Gastroesophageal sphincter (tissue), 4 donors: ENCODE measurements around the gene AGFG2. TPM values are rescaled to one million over a fixed set of nuclear protein-coding genes. Genes with fewer than 3 reads are reported as not detected.

ENCODE experiments used
- ATAC-seq: fragments of 150-250 bp; one replicate; pipeline ENCODE4 v1.9.1; 2016; ENCODE audit warnings: mild to moderate bottlenecking, moderate library complexity
- H3K27ac ChIP-seq, 4 donors: fragments of 200-600 bp; sonication (generic) in 3 of 4; 1 replicate in 3 of 4; 2 replicates in 1 of 4; pipeline ENCODE4 v1.5.1; 2016 to 2019
- H3K27me3 ChIP-seq: fragments of 200-600 bp; sonication (generic); one replicate; pipeline ENCODE4 v1.5.1; 2019
- H3K36me3 ChIP-seq, 2 donors: fragments of 200-600 bp; sonication (generic); one replicate each; pipeline ENCODE4 v1.5.1; 2019; ENCODE audit warnings: control low read depth in 1 of 2
- H3K4me1 ChIP-seq, 3 donors: fragments of 200-600 bp; sonication (generic); 1 replicate in 2 of 3; 2 replicates in 1 of 3; pipeline ENCODE4 v1.5.1; 2016 to 2019; ENCODE audit warnings: control low read depth in 2 of 3
- H3K4me3 ChIP-seq, 2 donors: fragments of 200-600 bp; sonication (generic); one replicate each; pipeline ENCODE4 v1.5.1; 2019; ENCODE audit warnings: mild to moderate bottlenecking in 1 of 2, moderate library complexity in 1 of 2
- H3K9me3 ChIP-seq, 3 donors: fragments of 200-600 bp; sonication (generic); one replicate each; pipeline ENCODE4 v1.5.1; 2017 to 2019; ENCODE audit warnings: control low read depth in 2 of 3
- EP300 ChIP-seq: sonication (generic); formaldehyde crosslinking; IDR thresholded peaks from one replicate; pipeline ENCODE4 v1.6.1; 2017; ENCODE audit warnings: antibody characterized with exemption, mild to moderate bottlenecking
- POLR2A ChIP-seq, 2 donors: fragments of 450-650 bp; IDR thresholded peaks; one replicate each; pipeline ENCODE4 v1.6.1; 2017; ENCODE audit warnings: antibody characterized with exemption in 2 of 2, mild to moderate bottlenecking in 2 of 2, moderate library complexity in 1 of 2
- POLR2AphosphoS5 ChIP-seq: sonication (generic); formaldehyde crosslinking; IDR thresholded peaks from one replicate; pipeline ENCODE4 v1.6.1; 2017; ENCODE audit warnings: antibody characterized with exemption
- WGBS, 2 donors: methylation state at CpG; one replicate each; pipeline ENCODE4 v1.1.5; 2018; ENCODE audit warnings: low coverage in 1 of 2; 5-methylcytosine and 5-hydroxymethylcytosine counted together
- total RNA-seq, 4 donors: library from RNA; depleted of rRNA; stranded (reverse); fragments of >200 nt; gene quantifications; one replicate each; pipeline ENCODE4 v1.1.0, GENCODE V29; 2016
- TF ChIP-seq, protein P1 (sequence below), 4 experiments: fragments of 200-600 bp in 2 of 4; fragments of 450-650 bp in 2 of 4; sonication (generic) in 1 of 4; IDR thresholded peaks; one replicate each; pipeline ENCODE4 v1.5.1; 2017 to 2019; ENCODE audit warnings: antibody characterized with exemption in 4 of 4, mild to moderate bottlenecking in 2 of 4, moderate library complexity in 2 of 4

The AGFG2 gene
- total RNA-seq, 4 donors from 2014 or later, result 26.0 to 60.1 (median 36.6) TPM

DNA sequence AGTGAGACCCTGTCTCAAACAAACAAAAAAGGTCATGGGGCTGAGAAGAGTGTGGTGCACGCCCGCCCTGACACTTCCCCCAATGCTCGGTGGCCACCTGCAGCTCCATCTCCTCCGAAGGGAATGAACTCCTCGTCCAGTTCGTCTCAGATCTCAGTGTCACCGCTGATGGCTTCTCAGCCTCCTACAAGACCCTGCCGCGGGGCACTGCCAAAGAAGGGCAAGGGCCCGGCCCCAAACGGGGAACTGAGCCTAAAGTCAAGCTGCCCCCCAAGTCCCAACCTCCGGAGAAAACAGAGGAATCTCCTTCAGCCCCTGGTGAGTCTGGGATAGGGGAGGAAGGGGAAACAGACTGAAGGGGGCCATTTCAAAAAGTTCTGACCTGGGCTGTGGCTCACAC, 67.3 kb downstream of the AGFG2 start:
- ATAC-seq, result no peak
- Histone ChIP-seq H3K27ac (peak overlapping the region in 2 of 4 donors; percentile 87), H3K36me3 (no peaks in the 10 kb centered on the region), H3K9me3 (no peaks in the 10 kb centered on the region), H3K4me3 (no peak overlapping the region), H3K4me1 (peaks cover 0 to 46% (median 14%) of the 10 kb centered on the region in 3 donors), H3K27me3 (no peaks in the 10 kb centered on the region)
- WGBS, 2 donors, result 100% methylated on average over 3 of the region's 12 CpGs; no CpG with 5 or more reads in 1 of the 2 donors
- TF ChIP-seq, protein P1, sequence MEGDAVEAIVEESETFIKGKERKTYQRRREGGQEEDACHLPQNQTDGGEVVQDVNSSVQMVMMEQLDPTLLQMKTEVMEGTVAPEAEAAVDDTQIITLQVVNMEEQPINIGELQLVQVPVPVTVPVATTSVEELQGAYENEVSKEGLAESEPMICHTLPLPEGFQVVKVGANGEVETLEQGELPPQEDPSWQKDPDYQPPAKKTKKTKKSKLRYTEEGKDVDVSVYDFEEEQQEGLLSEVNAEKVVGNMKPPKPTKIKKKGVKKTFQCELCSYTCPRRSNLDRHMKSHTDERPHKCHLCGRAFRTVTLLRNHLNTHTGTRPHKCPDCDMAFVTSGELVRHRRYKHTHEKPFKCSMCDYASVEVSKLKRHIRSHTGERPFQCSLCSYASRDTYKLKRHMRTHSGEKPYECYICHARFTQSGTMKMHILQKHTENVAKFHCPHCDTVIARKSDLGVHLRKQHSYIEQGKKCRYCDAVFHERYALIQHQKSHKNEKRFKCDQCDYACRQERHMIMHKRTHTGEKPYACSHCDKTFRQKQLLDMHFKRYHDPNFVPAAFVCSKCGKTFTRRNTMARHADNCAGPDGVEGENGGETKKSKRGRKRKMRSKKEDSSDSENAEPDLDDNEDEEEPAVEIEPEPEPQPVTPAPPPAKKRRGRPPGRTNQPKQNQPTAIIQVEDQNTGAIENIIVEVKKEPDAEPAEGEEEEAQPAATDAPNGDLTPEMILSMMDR (IDR thresholded peaks at IDR 0.05), result no peak
- TF ChIP-seq POLR2AphosphoS5 (no peak), POLR2A (IDR thresholded peaks at IDR 0.05) (no peak), EP300 (no peak)

GRCh38 chr7:100607111-100607510, 68.1 kb downstream of the AGFG2 start:
- no peak for ATAC-seq
- WGBS, 2 donors, result 73 to 100% methylated on average over 4 to 8 of the region's 8 CpGs
- H3K4me1 ChIP-seq, result peaks cover 0 to 41% (median 14%) of the 10 kb centered on the region in 3 donors
- H3K36me3 ChIP-seq, result no peaks in the 10 kb centered on the region
- no peak overlapping the region for H3K27ac ChIP-seq
- no peak for TF ChIP-seq EP300
- TF ChIP-seq, protein P1 (IDR thresholded peaks at IDR 0.05), result no peak
- no peak for TF ChIP-seq POLR2AphosphoS5
- no peak for TF ChIP-seq POLR2A (IDR thresholded peaks at IDR 0.05)
- no peak overlapping the region for H3K4me3 ChIP-seq
- H3K9me3 ChIP-seq, result no peaks in the 10 kb centered on the region
- H3K27me3 ChIP-seq, result no peaks in the 10 kb centered on the region

- ATAC-seq, result no peak
- Histone ChIP-seq H3K9me3 (no peaks in the 10 kb centered on the region), H3K36me3 (peaks cover 0 to 10% of the 10 kb centered on the region in 2 donors), H3K4me3 (no peak overlapping the region), H3K27ac (no peak overlapping the region), H3K4me1 (peaks cover 0 to 31% (median 14%) of the 10 kb centered on the region in 3 donors), H3K27me3 (no peaks in the 10 kb centered on the region)
- WGBS, 2 donors, result 82% methylated on average over 3 of the region's 5 CpGs; no CpG with 5 or more reads in 1 of the 2 donors
- TF ChIP-seq, protein P1 (IDR thresholded peaks at IDR 0.05), result no peak
- TF ChIP-seq POLR2A (IDR thresholded peaks at IDR 0.05), result no peak
- TF ChIP-seq POLR2AphosphoS5, result no peak
- no peak for TF ChIP-seq EP300
These were observed 71.0 kb downstream of the AGFG2 start for GRCh38 chr7:100609958-100610357.

DNA sequence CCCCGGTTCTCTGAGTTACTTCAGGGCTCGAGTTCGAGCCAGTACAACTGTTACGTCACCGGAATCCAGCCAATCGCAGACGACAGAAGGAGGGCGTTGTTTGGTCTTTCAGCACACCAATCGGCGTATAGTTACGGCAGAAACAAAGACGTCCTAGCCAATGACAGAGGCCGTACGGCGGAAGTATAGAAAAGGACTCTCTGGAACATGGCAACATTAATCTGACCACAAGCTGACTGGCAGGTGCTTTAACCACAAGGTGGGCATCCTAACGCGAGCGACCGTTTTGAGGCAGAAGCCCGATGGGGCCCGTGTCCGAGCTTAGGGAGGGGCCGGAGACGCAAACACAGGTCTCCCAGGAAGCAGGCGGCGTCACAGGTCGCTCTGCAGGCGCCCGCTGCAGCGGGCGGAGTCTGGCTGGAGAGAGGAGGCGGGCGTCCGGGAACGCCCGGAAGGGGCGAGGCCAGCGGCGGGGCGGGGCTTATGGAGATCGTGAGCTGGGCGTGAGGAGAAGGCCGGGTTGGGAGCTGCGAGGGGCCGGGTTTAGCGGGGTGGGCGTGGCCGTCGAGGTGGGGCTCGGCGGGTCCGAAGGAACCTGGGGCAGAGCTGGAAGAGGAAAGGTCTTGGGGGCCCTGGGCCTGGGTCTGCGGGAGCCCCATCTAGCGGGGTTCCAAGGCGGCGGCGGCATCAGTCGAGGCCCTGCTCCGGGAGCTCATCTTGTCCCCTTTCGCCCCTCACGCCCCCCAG, 73.2 kb downstream of the AGFG2 start, which contains the start of gene MOSPD3:
MOSPD3 (plus strand) TSS at position 558 of the 747 bp plus-strand sequence. CDS start 252 bp downstream, outside the sequence.
- no peaks in the 10 kb centered on the region for H3K27me3 ChIP-seq
- peak within 1 kb of the TSS; percentile 56 to 91 for H3K4me3 ChIP-seq
- TF ChIP-seq EP300, result no peak
- TF ChIP-seq, protein P1 (IDR thresholded peaks at IDR 0.05), result peak in 2 of 4 experiments; percentile 39 to 41
- peak; percentile 82 for TF ChIP-seq POLR2AphosphoS5
- peak; percentile 68 to 90 for TF ChIP-seq POLR2A (IDR thresholded peaks at IDR 0.05)
- peaks cover 0 to 19% (median 9%) of the 10 kb centered on the region in 3 donors for H3K4me1 ChIP-seq
- ATAC-seq, result peak; percentile 97
- WGBS, 2 donors, result 0 to 1% methylated on average over 5 to 25 of the region's 61 CpGs
- H3K36me3 ChIP-seq, result peaks cover 0 to 24% of the 10 kb centered on the region in 2 donors
- H3K27ac ChIP-seq, result peak within 1 kb of the TSS; percentile 59 to 96 (median 88)
- no peaks in the 10 kb centered on the region for H3K9me3 ChIP-seq
